ENCODE measurements around the gene GAS7.

DNA sequence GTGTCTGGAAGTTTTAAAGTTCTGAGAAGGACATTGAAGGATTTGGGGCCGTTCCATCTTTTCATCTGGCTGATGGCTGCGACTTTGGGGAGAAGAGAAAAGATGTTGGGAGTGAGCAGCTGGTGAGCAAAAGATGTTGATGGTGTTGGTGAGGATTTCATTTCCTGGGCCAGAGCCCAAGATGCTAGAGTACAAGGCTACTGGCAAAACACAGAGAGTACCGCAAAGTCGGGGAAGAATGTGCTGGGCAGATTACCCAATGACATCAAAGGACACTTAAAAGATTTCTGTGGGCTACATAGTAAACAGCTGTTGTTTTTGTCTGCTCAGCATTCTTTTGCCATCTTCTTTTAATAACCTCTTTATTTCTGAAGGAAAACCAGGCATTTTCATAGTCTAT, 49.4 kb upstream of the GAS7 start:
- TF ChIP-seq, protein P1, sequence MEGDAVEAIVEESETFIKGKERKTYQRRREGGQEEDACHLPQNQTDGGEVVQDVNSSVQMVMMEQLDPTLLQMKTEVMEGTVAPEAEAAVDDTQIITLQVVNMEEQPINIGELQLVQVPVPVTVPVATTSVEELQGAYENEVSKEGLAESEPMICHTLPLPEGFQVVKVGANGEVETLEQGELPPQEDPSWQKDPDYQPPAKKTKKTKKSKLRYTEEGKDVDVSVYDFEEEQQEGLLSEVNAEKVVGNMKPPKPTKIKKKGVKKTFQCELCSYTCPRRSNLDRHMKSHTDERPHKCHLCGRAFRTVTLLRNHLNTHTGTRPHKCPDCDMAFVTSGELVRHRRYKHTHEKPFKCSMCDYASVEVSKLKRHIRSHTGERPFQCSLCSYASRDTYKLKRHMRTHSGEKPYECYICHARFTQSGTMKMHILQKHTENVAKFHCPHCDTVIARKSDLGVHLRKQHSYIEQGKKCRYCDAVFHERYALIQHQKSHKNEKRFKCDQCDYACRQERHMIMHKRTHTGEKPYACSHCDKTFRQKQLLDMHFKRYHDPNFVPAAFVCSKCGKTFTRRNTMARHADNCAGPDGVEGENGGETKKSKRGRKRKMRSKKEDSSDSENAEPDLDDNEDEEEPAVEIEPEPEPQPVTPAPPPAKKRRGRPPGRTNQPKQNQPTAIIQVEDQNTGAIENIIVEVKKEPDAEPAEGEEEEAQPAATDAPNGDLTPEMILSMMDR (IDR thresholded peaks at IDR 0.05), result no peak
- no peak for TF ChIP-seq EZH2 (IDR thresholded peaks at IDR 0.05; ENCODE audit: borderline replicate concordance, insufficient read depth, low read depth, low read length, poor library complexity, severe bottlenecking)

All from B cell (primary cell).